T-cell (primary cell): ENCODE data around the gene DDX17. TPM values are rescaled to one million over a fixed set of nuclear protein-coding genes. Genes with fewer than 3 reads are reported as not detected.

ENCODE experiments used
- ATAC-seq, 4 experiments: fragments of 200-7000 bp in 3 of 4; fragments of 150-1000 bp in 1 of 4; cut with Tn5 transposase; replicated peaks in 1 of 4; 1 replicate in 3 of 4; 2 replicates in 1 of 4; pipeline ENCODE4 v1.10.0; 2021; ENCODE audit warnings: moderate library complexity in 3 of 4, mild to moderate bottlenecking in 2 of 4, moderate number of reproducible peaks in 1 of 4
- CTCF ChIA-PET, 2 donors: fragments of 300-600 bp; sonication (Branson Sonifier 250); formaldehyde crosslinking; loops; one replicate each; lab custom pipeline; 2022; ENCODE audit warnings: antibody characterized with exemption in 2 of 2; lab: Charles Lee
- POLR2A ChIA-PET, 2 donors: fragments of 300-600 bp; sonication (Branson Sonifier 250); formaldehyde crosslinking; loops; one replicate each; lab custom pipeline; 2022; ENCODE audit warnings: antibody characterized with exemption in 2 of 2; lab: Charles Lee
- DNase-seq, 35 experiments: peaks; one replicate each; pipeline versions ENCODE4 v3.0.0 to v3.0.0-alpha.2; 2013 to 2023
- H3K27ac ChIP-seq: one replicate; pipeline ENCODE4 v1.5.1; 2013; ENCODE audit warnings: low read length
- H3K27me3 ChIP-seq, 2 experiments: replicated peaks in 1 of 2; 1 replicate in 1 of 2; 2 replicates in 1 of 2; pipeline versions ENCODE4 v1.6.1 to v1.7.0; 2013; ENCODE audit warnings: low read length in 1 of 2, mixed read lengths in 1 of 2; ENCODE audit not compliant: control insufficient read depth in 2 of 2, insufficient read depth in 2 of 2; ENCODE audit errors: extremely low read depth in 1 of 2
- H3K36me3 ChIP-seq, 2 donors: 1 replicate in 1 of 2; 2 replicates in 1 of 2; pipeline versions ENCODE4 v1.6.1 to v1.7.0; 2013; ENCODE audit warnings: low read length in 1 of 2; ENCODE audit not compliant: control insufficient read depth in 2 of 2, insufficient read depth in 1 of 2; ENCODE audit errors: extremely low read depth in 1 of 2
- H3K4me1 ChIP-seq, 2 experiments: 1 replicate in 1 of 2; 2 replicates in 1 of 2; pipeline versions ENCODE4 v1.6.1 to v1.7.0; 2013; ENCODE audit warnings: low read length in 2 of 2, mixed read lengths in 1 of 2; ENCODE audit not compliant: insufficient read depth in 2 of 2, control insufficient read depth in 1 of 2; ENCODE audit errors: extremely low read depth in 1 of 2
- H3K4me3 ChIP-seq, 2 donors: 1 replicate in 1 of 2; 2 replicates in 1 of 2; pipeline versions ENCODE4 v1.5.1 to v1.7.0; 2013; ENCODE audit warnings: mild to moderate bottlenecking in 2 of 2, low read length in 1 of 2, moderate library complexity in 1 of 2; ENCODE audit not compliant: control insufficient read depth in 1 of 2; ENCODE audit errors: extremely low read depth in 1 of 2
- H3K9me3 ChIP-seq: 2 replicates; pipeline ENCODE4 v1.7.0; 2013
- H3K27ac Mint-ChIP-seq, 2 donors: one replicate each; pipeline ENCODE4 v1.8.0; 2020 to 2021; ENCODE audit warnings: mild to moderate bottlenecking in 2 of 2, mixed read lengths in 2 of 2
- H3K27me3 Mint-ChIP-seq, 2 donors: one replicate each; pipeline ENCODE4 v1.8.0; 2021 to 2022; ENCODE audit warnings: mixed read lengths in 2 of 2
- H3K36me3 Mint-ChIP-seq: one replicate; pipeline ENCODE4 v1.8.0; 2021; ENCODE audit warnings: mixed read lengths
- H3K4me1 Mint-ChIP-seq, 3 donors: one replicate each; pipeline ENCODE4 v1.8.0; 2020 to 2022; ENCODE audit warnings: mixed read lengths in 3 of 3, mild to moderate bottlenecking in 1 of 3
- H3K4me3 Mint-ChIP-seq, 3 donors: one replicate each; pipeline ENCODE4 v1.8.0; 2020 to 2022; ENCODE audit warnings: mild to moderate bottlenecking in 3 of 3, mixed read lengths in 3 of 3, moderate library complexity in 3 of 3
- H3K9me3 Mint-ChIP-seq, 3 donors: one replicate each; pipeline ENCODE4 v1.8.0; 2020 to 2022; ENCODE audit warnings: mixed read lengths in 3 of 3
- WGBS: methylation state at CpG from one replicate; pipeline ENCODE4 v1.1.5; 2013; ENCODE audit warnings: missing lambda C conversion rate; ENCODE audit not compliant: insufficient coverage; 5-methylcytosine and 5-hydroxymethylcytosine counted together
- total RNA-seq, 35 experiments: library from RNA in 6 of 35; stranded (reverse) in 6 of 35; fragments of 120-200 nt in 1 of 35; gene quantifications; one replicate each; pipeline versions ENCODE4 v1.2.1 to v1.2.4 and lab custom pipeline; 2013 to 2026

Gene DDX17
- total RNA-seq, 5 donors from 2014 or later (not counting 1 experiment from before 2014, with no cell fraction given), result 589 to 907 (median 850) TPM

- peaks cover 6 to 9% (median 6%) of the 10 kb centered on the region in 3 donors for H3K4me1 Mint-ChIP-seq
- WGBS, result 61% methylated on average over 9 of the region's 11 CpGs
- peaks cover 18 to 49% of the 10 kb centered on the region in 2 donors for H3K27me3 Mint-ChIP-seq
- peaks cover 0 to 83% of the 10 kb centered on the region in 2 experiments for H3K27me3 ChIP-seq
- H3K9me3 ChIP-seq, result no peaks in the 10 kb centered on the region
- no peak overlapping the region for H3K27ac Mint-ChIP-seq
- H3K4me3 ChIP-seq, result no peak overlapping the region
- H3K9me3 Mint-ChIP-seq, result no peaks in the 10 kb centered on the region
- no peak overlapping the region for H3K27ac ChIP-seq
- POLR2A ChIA-PET, result no interaction called here
- CTCF ChIA-PET, result no interaction called here
- peaks cover 3 to 8% of the 10 kb centered on the region in 2 experiments for H3K4me1 ChIP-seq
- no peaks in the 10 kb centered on the region for H3K36me3 ChIP-seq
- ATAC-seq (no peak), DNase-seq (no peak)
- no peaks in the 10 kb centered on the region for H3K36me3 Mint-ChIP-seq
- no peak overlapping the region for H3K4me3 Mint-ChIP-seq
These were observed 55.8 kb downstream of the DDX17 start for GRCh38 chr22:38450234-38450797.

DNA sequence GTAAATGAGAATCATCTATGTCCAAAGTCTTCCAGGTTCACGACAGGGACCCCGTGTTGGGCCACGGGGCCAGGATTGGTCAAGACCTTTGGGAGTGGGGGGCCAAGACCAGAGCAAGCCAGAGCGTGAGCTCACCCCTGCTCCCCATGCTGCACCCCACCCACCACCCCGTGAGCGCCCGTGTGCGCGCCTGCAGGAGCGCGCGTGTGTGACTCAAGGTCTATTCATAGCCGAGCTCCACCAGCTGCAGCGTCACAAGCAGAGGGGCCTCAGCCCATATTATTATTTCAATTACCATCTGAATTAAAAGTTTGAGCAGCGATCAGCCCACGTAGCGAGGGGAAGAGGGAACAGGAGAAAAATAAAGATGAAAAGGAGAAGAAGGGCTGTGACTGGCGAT, 56.3 kb downstream of the DDX17 start:
- Mint-ChIP-seq H3K27me3 (peaks cover 18 to 49% of the 10 kb centered on the region in 2 donors), H3K36me3 (no peaks in the 10 kb centered on the region), H3K9me3 (no peaks in the 10 kb centered on the region), H3K4me1 (peaks cover 6 to 9% (median 6%) of the 10 kb centered on the region in 3 donors), H3K27ac (no peak overlapping the region), H3K4me3 (no peak overlapping the region)
- CTCF ChIA-PET, result no interaction called here
- POLR2A ChIA-PET, result no interaction called here
- no peaks in the 10 kb centered on the region for H3K9me3 ChIP-seq
- peaks cover 0 to 87% of the 10 kb centered on the region in 2 experiments for H3K27me3 ChIP-seq
- no peak for DNase-seq
- no peak for ATAC-seq
- H3K27ac ChIP-seq, result no peak overlapping the region
- H3K4me1 ChIP-seq, result peaks cover 3 to 8% of the 10 kb centered on the region in 2 experiments
- H3K4me3 ChIP-seq, result no peak overlapping the region
- no peaks in the 10 kb centered on the region for H3K36me3 ChIP-seq
- 60% methylated on average over 3 of the region's 18 CpGs for WGBS

- ATAC-seq, result no peak
- H3K4me3 Mint-ChIP-seq, result no peak overlapping the region
- H3K27ac Mint-ChIP-seq, result no peak overlapping the region
- H3K9me3 ChIP-seq, result no peaks in the 10 kb centered on the region
- POLR2A ChIA-PET, result no interaction called here
- H3K9me3 Mint-ChIP-seq, result no peaks in the 10 kb centered on the region
- no peak for DNase-seq
- peaks cover 0 to 89% of the 10 kb centered on the region in 2 experiments for H3K27me3 ChIP-seq
- WGBS, result 88% methylated on average over 11 of the region's 14 CpGs
- no peak overlapping the region for H3K27ac ChIP-seq
- H3K36me3 Mint-ChIP-seq, result no peaks in the 10 kb centered on the region
- peaks cover 13 to 45% of the 10 kb centered on the region in 2 donors for H3K27me3 Mint-ChIP-seq
- peaks cover 0 to 2% of the 10 kb centered on the region in 2 experiments for H3K4me1 ChIP-seq
- peaks cover 1 to 5% (median 2%) of the 10 kb centered on the region in 3 donors for H3K4me1 Mint-ChIP-seq
- H3K4me3 ChIP-seq, result no peak overlapping the region
- H3K36me3 ChIP-seq, result no peaks in the 10 kb centered on the region
- CTCF ChIA-PET, result interaction anchor here in 1 of 2 donors (0.6 kb wide), 1 partner anchor 69 kb away, joined by 4 read pairs; no protein-coding TSS in a partner anchor
These were observed 57.0 kb downstream of the DDX17 start for GRCh38 chr22:38448945-38449745.

GRCh38 chr22:38446018-38446601, 60.0 kb downstream of the DDX17 start:
- Mint-ChIP-seq H3K4me3 (no peak overlapping the region), H3K4me1 (no peaks in the 10 kb centered on the region), H3K9me3 (no peaks in the 10 kb centered on the region), H3K36me3 (no peaks in the 10 kb centered on the region), H3K27me3 (peaks cover 0 to 30% of the 10 kb centered on the region in 2 donors), H3K27ac (no peak overlapping the region)
- no peak overlapping the region for H3K27ac ChIP-seq
- POLR2A ChIA-PET, result no interaction called here
- H3K4me3 ChIP-seq, result no peak overlapping the region
- H3K4me1 ChIP-seq, result no peaks in the 10 kb centered on the region
- ATAC-seq (no peak), DNase-seq (no peak)
- CTCF ChIA-PET, result no interaction called here
- H3K9me3 ChIP-seq, result no peaks in the 10 kb centered on the region
- 85% methylated on average over 7 of the region's 9 CpGs for WGBS
- H3K36me3 ChIP-seq, result no peaks in the 10 kb centered on the region
- peaks cover 0 to 60% of the 10 kb centered on the region in 2 experiments for H3K27me3 ChIP-seq

DNA sequence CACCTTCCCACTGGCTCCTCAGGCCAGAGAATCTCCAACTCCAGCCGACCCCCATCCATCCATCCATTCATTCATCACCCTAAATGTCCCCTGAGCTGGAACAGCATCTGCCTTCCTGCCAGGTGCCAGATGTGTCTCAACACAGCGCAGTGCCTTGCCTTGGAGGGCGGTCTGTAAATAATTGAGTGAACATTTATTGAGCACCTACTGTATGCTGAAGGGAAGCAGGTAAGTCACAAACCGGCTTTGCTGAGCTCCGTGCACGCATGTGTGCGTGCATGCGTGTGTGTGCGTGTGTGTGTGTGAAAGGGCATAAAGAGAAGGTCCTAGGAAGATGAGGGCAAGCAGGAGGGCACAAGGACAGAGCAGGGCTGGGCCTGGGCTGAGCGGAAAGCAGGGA, 61.3 kb downstream of the DDX17 start:
- DNase-seq, result no peak
- Mint-ChIP-seq H3K9me3 (no peaks in the 10 kb centered on the region), H3K4me1 (no peaks in the 10 kb centered on the region), H3K4me3 (no peak overlapping the region), H3K27ac (no peak overlapping the region), H3K36me3 (no peaks in the 10 kb centered on the region), H3K27me3 (peaks cover 5 to 17% of the 10 kb centered on the region in 2 donors)
- H3K9me3 ChIP-seq, result no peaks in the 10 kb centered on the region
- no peaks in the 10 kb centered on the region for H3K4me1 ChIP-seq
- no peak for ATAC-seq
- H3K27ac ChIP-seq, result no peak overlapping the region
- WGBS, result 92% methylated on average over 10 of the region's 10 CpGs
- H3K4me3 ChIP-seq, result no peak overlapping the region
- H3K27me3 ChIP-seq, result peaks cover 0 to 54% of the 10 kb centered on the region in 2 experiments
- no peaks in the 10 kb centered on the region for H3K36me3 ChIP-seq
- CTCF ChIA-PET, result no interaction called here
- POLR2A ChIA-PET, result no interaction called here

DNA sequence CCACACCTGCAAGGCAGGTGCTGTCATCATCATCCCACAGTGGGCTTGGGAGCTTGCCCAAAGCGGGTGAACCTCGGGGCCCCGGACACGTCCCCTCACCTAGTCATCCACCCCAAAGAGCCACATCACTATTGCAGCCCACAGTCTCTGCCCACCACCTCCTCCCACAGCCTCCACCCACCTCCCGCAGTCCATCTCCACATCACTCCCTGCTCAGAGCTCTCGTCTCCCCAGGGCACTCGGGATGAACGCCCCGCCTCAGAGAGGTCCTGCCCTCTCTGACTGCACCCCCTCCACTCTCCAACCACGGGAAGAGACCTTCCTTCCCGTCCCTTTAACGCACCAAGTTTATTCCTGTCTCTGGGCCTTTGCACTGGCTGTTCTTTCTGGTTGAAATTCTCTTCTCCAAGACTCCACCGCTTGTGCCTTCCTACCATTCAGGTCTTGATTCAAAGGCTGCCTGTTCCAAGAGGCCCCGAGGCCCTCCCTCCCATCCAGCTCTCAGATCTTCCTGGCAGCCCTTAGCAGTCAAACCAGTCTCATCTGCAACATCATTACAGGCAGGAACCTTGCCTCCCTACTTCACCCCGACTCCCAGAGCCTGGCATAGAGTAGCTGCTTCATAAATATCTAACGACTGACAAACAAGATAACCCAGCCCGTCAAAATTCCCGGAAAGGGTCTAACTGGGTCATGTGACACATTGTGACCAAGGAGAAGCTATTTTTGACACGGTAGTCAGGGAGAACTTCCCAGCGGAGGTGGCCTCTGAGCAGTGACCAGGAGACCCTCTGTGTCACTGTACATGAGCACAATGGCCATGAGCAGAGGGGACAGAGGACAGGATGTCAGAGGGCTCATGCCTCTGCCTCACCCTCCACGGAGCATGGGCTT, 62.2 kb downstream of the DDX17 start:
- H3K36me3 Mint-ChIP-seq, result no peaks in the 10 kb centered on the region
- H3K4me3 Mint-ChIP-seq, result no peak overlapping the region
- Histone ChIP-seq H3K4me1 (no peaks in the 10 kb centered on the region), H3K27ac (no peak overlapping the region), H3K4me3 (no peak overlapping the region), H3K27me3 (peaks cover 0 to 45% of the 10 kb centered on the region in 2 experiments), H3K36me3 (no peaks in the 10 kb centered on the region), H3K9me3 (no peaks in the 10 kb centered on the region)
- CTCF ChIA-PET, result no interaction called here
- ATAC-seq, result no peak
- POLR2A ChIA-PET, result no interaction called here
- 73% methylated on average over 18 of the region's 21 CpGs for whole genome bisulfite sequencing
- no peaks in the 10 kb centered on the region for H3K9me3 Mint-ChIP-seq
- H3K27ac Mint-ChIP-seq, result no peak overlapping the region
- DNase-seq, result no peak
- H3K27me3 Mint-ChIP-seq, result peaks cover 5 to 15% of the 10 kb centered on the region in 2 donors
- H3K4me1 Mint-ChIP-seq, result no peaks in the 10 kb centered on the region
